Aorta (tissue), 5 donors: ENCODE results near the gene DCHS1. TPM values are rescaled to one million over a fixed set of nuclear protein-coding genes. Genes with fewer than 3 reads are reported as not detected.
A peak's percentile ranks its signal among the peaks of the same experiment; 100 is the strongest.

ENCODE experiments used
- ATAC-seq: fragments of 200-7000 bp; cut with Tn5 transposase; one replicate; pipeline ENCODE4 v1.9.1; 2022; ENCODE audit warnings: moderate library complexity; ENCODE audit not compliant: low FRiP score
- DNase-seq, 2 donors: peaks; one replicate each; pipeline ENCODE4 v3.0.0-alpha.2; 2020
- H3K27ac ChIP-seq, 2 donors: one replicate each; pipeline ENCODE4 v1.5.1; 2013; ENCODE audit warnings: low read length in 2 of 2, mild to moderate bottlenecking in 2 of 2, moderate library complexity in 2 of 2, control low read depth in 1 of 2, inconsistent platforms in 1 of 2, low read depth in 1 of 2
- H3K27me3 ChIP-seq, 2 donors: one replicate each; pipeline ENCODE4 v1.6.1; 2013; ENCODE audit warnings: control low read depth in 1 of 2, low read length in 1 of 2, mild to moderate bottlenecking in 1 of 2, moderate library complexity in 1 of 2; ENCODE audit not compliant: insufficient read depth in 2 of 2, control insufficient read depth in 1 of 2
- H3K36me3 ChIP-seq, 2 donors: one replicate each; pipeline ENCODE4 v1.6.1; 2013; ENCODE audit warnings: control low read depth in 1 of 2, low read length in 1 of 2, mild to moderate bottlenecking in 1 of 2; ENCODE audit not compliant: insufficient read depth in 2 of 2, control insufficient read depth in 1 of 2
- H3K4me1 ChIP-seq, 2 donors: one replicate each; pipeline ENCODE4 v1.6.1; 2013; ENCODE audit warnings: low read length in 2 of 2, control low read depth in 1 of 2, mild to moderate bottlenecking in 1 of 2, moderate library complexity in 1 of 2; ENCODE audit not compliant: insufficient read depth in 2 of 2, control insufficient read depth in 1 of 2
- H3K4me3 ChIP-seq, 2 donors: one replicate each; pipeline ENCODE4 v1.5.1; 2013; ENCODE audit warnings: low read length in 2 of 2, control low read depth in 1 of 2, mild to moderate bottlenecking in 1 of 2
- H3K9me3 ChIP-seq: one replicate; pipeline ENCODE4 v1.6.1; 2013; ENCODE audit warnings: mild to moderate bottlenecking, low read length; ENCODE audit not compliant: control insufficient read depth
- WGBS, 2 donors: extraction: QIAGEN DNeasy Blood & Tissue Kit; methylation state at CpG; one replicate each; pipeline ENCODE4 v1.1.7; 2013; 5-methylcytosine and 5-hydroxymethylcytosine counted together
- intact Hi-C, 2 donors: fragments of 100-400 bp; cut with DNase I; formaldehyde crosslinking; loops; one replicate each; pipeline versions ENCODE4 v1.14.2 to v1.15.0; 2022
- polyA plus RNA-seq, 2 donors: library from polyadenylated mRNA; stranded (reverse); fragments of 200-250 nt; gene quantifications; one replicate each; pipeline ENCODE4 v1.2.3, GENCODE V29; 2013
- total RNA-seq, 2 donors: library from RNA; stranded (reverse); fragmentation: NEBNext Ultra II Directional; extraction: Animal tissue kit (Norgen Biotek cat#: 25700); gene quantifications; one replicate each; pipeline ENCODE4 v1.2.1, GENCODE V29; 2021
- donor health status: healthy with polysubstance abuse.
- donor health status: Bipolar disorder and iron deficiency.
- donor health status: DM: no; HTN: no; CAD: no.
- donor health status: DM: no; HTN: no; CAD: no.
- donor health status: DM: yes; HTN: yes; CAD: no.

Gene DCHS1
- total and polyA plus RNA-seq, 4 donors: 1.4 to 64.4 (median 36.6) TPM

- peaks cover 0 to 4% of the 10 kb centered on the region in 2 donors for H3K4me1 ChIP-seq
- ATAC-seq: peak; percentile 52
- no peaks in the 10 kb centered on the region for H3K9me3 ChIP-seq
- H3K4me3 ChIP-seq: peak overlapping the region in 1 of 2 donors; percentile 66
- H3K27ac ChIP-seq: peak overlapping the region in 1 of 2 donors; percentile 72
- no peaks in the 10 kb centered on the region for H3K36me3 ChIP-seq
- intact Hi-C loops: loop anchor here (5.0 kb wide), 2 partner anchors 37 to 47 kb away; partner anchors contain the start of gene TPP1 (in 1 of the 2)
- H3K27me3 ChIP-seq: no peaks in the 10 kb centered on the region
- WGBS, 2 donors: 21 to 34% methylated on average over 9 of the region's 9 CpGs
- DNase-seq: no peak
Observed at GRCh38 chr11:6654281-6655019, 1.2 kb downstream of the DCHS1 start.

- Histone ChIP-seq H3K4me1 (peaks cover 0 to 4% of the 10 kb centered on the region in 2 donors), H3K27me3 (no peaks in the 10 kb centered on the region), H3K9me3 (no peaks in the 10 kb centered on the region), H3K4me3 (no peak overlapping the region), H3K27ac (no peak overlapping the region), H3K36me3 (no peaks in the 10 kb centered on the region)
- 84 to 93% methylated on average over 2 of the region's 2 CpGs for WGBS, 2 donors
- DNase-seq: no peak
- no peak for ATAC-seq
- intact Hi-C loops: no loop called here
Observed at GRCh38 chr11:6653656-6654055, 2.0 kb downstream of the DCHS1 start.

GRCh38 chr11:6653097-6653496 is 2.5 kb downstream of the DCHS1 start:
- no peak overlapping the region for H3K4me3 ChIP-seq
- DNase-seq: no peak
- intact Hi-C loops: no loop called here
- peak overlapping the region in 1 of 2 donors; percentile 53 for H3K27ac ChIP-seq
- WGBS, 2 donors: 86 to 91% methylated on average over 1 of the region's 1 CpG
- H3K27me3 ChIP-seq: no peaks in the 10 kb centered on the region
- ATAC-seq: no peak
- H3K36me3 ChIP-seq: no peaks in the 10 kb centered on the region
- no peaks in the 10 kb centered on the region for H3K9me3 ChIP-seq
- peaks cover 0 to 4% of the 10 kb centered on the region in 2 donors for H3K4me1 ChIP-seq

DNA sequence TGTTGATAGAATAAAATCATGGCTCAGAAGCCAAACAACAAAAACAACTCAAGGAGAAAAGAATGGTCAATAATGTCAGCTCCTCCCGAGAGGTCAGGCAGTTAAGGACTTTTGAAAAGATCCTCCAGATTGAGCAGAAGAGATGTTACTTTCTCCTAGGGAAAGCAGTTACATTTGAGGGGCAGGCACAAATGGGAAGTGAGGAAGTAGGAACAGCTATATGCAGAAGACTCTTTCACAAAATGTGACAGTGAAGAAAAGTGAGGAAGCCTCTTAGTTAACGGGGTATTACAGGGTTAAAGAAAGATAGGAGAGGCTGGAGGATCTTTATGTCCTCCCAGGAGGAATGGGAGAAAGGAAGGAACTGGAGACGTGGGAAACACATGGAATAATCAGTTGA is 3.4 kb downstream of the DCHS1 start:
- 68 to 71% methylated on average over 3 of the region's 3 CpGs for WGBS, 2 donors
- H3K4me3 ChIP-seq: no peak overlapping the region
- no peaks in the 10 kb centered on the region for H3K9me3 ChIP-seq
- DNase-seq (no peak), ATAC-seq (no peak)
- intact Hi-C loops: no loop called here
- H3K4me1 ChIP-seq: peaks cover 0 to 4% of the 10 kb centered on the region in 2 donors
- no peaks in the 10 kb centered on the region for H3K36me3 ChIP-seq
- no peak overlapping the region for H3K27ac ChIP-seq
- H3K27me3 ChIP-seq: no peaks in the 10 kb centered on the region

DNA sequence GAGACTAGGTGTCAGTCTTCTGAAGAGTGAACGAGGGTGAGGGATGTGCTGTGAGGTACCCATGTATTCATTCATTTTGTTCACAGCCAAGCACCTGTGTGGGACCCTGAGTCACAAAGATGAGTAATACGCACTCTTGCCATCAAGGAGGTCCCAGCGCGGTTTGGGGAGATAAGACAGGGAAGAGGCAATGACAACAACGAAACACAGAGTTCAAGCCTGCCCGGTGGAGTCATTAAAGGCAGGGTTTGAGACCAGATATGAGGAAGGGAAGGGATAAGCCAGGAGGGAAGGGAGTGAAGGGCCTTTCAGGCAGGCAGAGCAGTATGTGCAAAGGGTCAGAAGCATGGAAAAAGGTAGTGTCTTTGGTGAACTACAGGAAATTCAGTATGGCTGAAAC is 4.6 kb downstream of the DCHS1 start:
- ATAC-seq: no peak
- Histone ChIP-seq H3K27ac (no peak overlapping the region), H3K4me1 (peaks cover 0 to 4% of the 10 kb centered on the region in 2 donors), H3K4me3 (no peak overlapping the region), H3K36me3 (no peaks in the 10 kb centered on the region), H3K9me3 (no peaks in the 10 kb centered on the region), H3K27me3 (no peaks in the 10 kb centered on the region)
- DNase-seq: no peak
- WGBS, 2 donors: 57 to 66% methylated on average over 6 of the region's 6 CpGs
- intact Hi-C loops: no loop called here

- H3K4me3 ChIP-seq: no peak overlapping the region
- ATAC-seq (no peak), DNase-seq (no peak)
- H3K27me3 ChIP-seq: no peaks in the 10 kb centered on the region
- H3K27ac ChIP-seq: no peak overlapping the region
- intact Hi-C loops: no loop called here
- H3K36me3 ChIP-seq: no peaks in the 10 kb centered on the region
- no peaks in the 10 kb centered on the region for H3K9me3 ChIP-seq
- peaks cover 0 to 4% of the 10 kb centered on the region in 2 donors for H3K4me1 ChIP-seq
Observed at GRCh38 chr11:6650104-6650503, 5.5 kb downstream of the DCHS1 start.

DNA sequence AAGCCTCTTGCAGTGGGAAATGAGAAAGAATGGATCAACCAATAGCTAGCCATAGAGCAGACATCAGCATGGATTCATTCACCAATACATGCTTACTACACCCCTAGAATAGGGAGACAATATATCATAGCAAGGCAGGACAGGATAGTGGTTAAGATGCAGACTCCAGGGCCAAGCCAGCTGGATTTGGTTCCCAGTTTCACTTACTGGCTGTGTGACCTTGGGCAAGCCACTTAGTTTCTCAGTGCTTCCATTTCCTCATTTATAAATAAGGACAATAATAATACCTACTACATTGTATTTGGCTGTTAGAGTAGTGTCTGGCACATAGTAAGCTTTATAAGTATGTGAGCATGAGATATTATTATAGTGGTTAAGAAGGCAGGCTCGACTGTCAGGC is 7.1 kb downstream of the DCHS1 start:
- H3K4me1 ChIP-seq: no peaks in the 10 kb centered on the region
- no peaks in the 10 kb centered on the region for H3K9me3 ChIP-seq
- 20 to 31% methylated on average over 1 of the region's 1 CpG for WGBS, 2 donors
- no peak for ATAC-seq
- no peaks in the 10 kb centered on the region for H3K27me3 ChIP-seq
- H3K4me3 ChIP-seq: no peak overlapping the region
- intact Hi-C loops: no loop called here
- H3K27ac ChIP-seq: no peak overlapping the region
- DNase-seq: no peak
- H3K36me3 ChIP-seq: no peaks in the 10 kb centered on the region

DNA sequence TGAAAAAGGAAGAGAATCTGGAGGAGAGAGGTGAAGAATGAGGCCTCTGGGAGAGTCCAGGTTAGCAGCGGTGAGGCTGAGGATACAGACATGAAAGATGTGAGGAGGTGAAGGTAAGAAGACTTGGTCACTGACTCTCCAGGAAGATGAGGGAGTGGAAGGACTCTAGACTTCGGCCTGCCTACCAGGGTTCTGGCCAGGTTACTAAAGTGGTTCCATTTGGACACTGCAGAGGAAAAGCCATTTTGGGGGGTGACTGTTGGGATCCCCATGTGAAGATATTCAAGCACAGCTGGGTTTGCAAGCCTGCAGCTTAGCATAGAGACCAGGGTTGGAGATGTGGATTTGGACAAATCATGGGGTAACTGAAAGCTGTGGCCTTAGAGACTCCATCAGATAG is 7.8 kb downstream of the DCHS1 start:
- Histone ChIP-seq H3K4me1 (no peaks in the 10 kb centered on the region), H3K27ac (no peak overlapping the region), H3K9me3 (no peaks in the 10 kb centered on the region), H3K36me3 (no peaks in the 10 kb centered on the region), H3K4me3 (no peak overlapping the region), H3K27me3 (no peaks in the 10 kb centered on the region)
- ATAC-seq (no peak), DNase-seq (no peak)
- intact Hi-C loops: no loop called here
- WGBS, 2 donors: 86 to 93% methylated on average over 2 of the region's 2 CpGs

DNA sequence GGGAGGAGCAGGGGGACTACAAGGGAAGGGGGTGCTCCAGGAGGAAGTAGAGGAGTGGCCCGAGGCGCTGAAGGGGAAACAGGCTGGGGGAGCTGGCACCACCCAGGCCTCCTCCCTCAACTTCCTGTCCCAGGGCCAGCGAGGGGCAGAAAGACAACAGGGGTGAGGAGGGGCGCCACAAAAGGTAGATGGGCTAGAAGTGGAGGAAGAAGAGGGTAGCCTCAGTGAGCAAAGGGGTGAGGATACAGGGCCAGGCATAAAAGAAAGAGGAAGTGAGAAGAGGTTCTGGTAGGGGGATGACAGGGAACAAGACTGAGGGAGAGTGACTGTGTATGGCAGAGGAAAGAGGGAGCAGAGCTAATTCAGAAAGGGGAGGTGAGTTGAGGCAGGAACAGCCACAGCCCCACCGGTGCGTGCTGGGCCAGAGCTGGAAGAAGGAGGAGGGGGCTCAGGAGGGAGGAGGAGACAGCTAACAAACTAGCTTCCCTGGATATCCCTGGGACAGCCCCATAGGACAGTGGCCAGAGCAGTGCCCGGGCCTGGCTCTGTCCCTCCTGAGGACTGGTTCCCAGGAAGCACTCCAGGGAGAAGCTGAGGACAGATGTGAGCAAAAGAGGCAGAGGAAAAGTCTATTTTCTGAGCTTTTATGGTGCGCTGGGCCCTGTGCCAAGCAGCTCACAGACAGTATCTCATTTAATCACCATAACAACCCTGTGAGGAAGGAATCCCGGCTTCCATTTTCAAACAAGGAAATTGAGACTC is 8.5 kb downstream of the DCHS1 start:
- Histone ChIP-seq H3K4me3 (no peak overlapping the region), H3K36me3 (no peaks in the 10 kb centered on the region), H3K9me3 (no peaks in the 10 kb centered on the region), H3K4me1 (no peaks in the 10 kb centered on the region), H3K27ac (peak overlapping the region in 1 of 2 donors; percentile 22), H3K27me3 (no peaks in the 10 kb centered on the region)
- 18 to 29% methylated on average over 9 of the region's 9 CpGs for WGBS, 2 donors
- DNase-seq (no peak), ATAC-seq (peak; percentile 13)
- intact Hi-C loops: no loop called here
